NCI-H510A treated with DMSO at 0.1 percent for 48 hours (cell line): ENCODE results near the gene RAB22A.
"Not testable (repeated sequence)": the region's sequence is repeated elsewhere in the genome, so short reads cannot be mapped to it uniquely, and the experiment has no call there.

Source experiments
- DNase-seq: peaks from one replicate; lab custom pipeline; 2025; lab: John Stamatoyannopoulos, UW

RAB22A gene

DNA sequence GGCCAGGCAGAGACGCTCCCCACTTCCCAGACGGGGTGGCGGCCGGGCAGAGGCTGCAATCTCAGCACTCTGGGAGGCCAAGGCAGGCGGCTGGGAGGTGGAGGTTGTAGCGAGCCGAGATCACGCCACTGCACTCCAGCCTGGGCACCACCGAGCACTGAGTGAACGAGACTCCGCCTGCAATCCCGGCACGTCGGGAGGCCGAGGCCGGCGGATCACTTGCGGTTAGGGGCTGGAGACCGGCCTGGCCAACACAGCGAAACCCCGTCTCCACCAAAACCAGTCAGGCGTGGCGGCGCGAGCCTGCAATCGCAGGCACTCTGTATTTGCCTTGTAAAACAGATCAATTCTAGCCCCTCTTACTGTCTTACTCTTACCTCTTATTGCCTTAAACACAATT is 105.3 kb downstream of the RAB22A start:
- not testable (repeated sequence) for DNase-seq

DNA sequence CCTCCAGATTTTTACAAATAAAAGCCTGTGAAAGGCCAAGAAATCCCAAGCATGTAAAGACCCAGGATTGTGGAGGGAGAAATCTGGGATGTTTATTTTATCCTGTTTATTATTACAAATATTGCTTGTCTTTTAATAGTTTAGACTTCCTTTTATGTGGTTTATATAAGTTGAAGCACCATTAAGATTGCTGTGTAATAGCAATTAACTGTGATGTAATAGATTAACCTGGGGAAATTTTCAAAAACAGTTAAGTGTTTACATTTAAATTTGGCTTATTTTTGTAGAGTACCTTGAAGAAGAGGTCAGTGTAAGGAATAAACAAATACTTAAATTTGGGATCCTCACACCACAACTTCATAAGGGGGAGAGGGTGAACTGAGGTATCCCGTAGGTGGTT is 106.5 kb downstream of the RAB22A start:
- DNase-seq, result no peak

DNA sequence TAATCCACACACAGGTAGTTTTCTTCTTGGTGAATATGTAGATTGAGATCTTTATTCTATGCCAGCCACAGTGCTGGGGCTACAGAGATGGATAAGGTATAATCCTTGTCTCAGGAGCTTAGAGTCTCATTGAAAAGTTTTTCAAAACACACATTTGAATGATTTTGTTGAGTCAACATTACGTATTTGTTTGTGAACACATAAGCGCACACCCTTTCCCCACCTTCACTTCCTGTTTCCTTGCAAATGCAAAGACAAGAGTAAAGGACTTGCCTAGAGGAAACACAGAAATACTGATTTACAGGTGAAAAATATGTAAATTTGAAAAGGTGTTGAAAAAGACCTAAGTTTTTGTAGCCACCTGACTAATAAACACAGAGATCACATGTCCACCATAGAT is 107.3 kb downstream of the RAB22A start:
- no peak for DNase-seq
